ENCODE data around the gene SHISA7. TPM values are rescaled to one million over a fixed set of nuclear protein-coding genes. Genes with fewer than 3 reads are reported as not detected.

SHISA7 gene
- total and polyA plus RNA-seq, 2 of the 4 experiments (the other 2 are of a cell fraction): not detected

- no peak for TF ChIP-seq ELK1 (IDR thresholded peaks at IDR 0.05; ENCODE audit: borderline replicate concordance, low read depth, low read length)
These were observed 24.3 kb upstream of the SHISA7 start (continued) for GRCh38 chr19:55467236-55468053.

GRCh38 chr19:55466241-55466614 lies 23.1 kb upstream of the SHISA7 start:
- Histone ChIP-seq H2BK120ac (ENCODE audit: low read depth, low read length) (no peak overlapping the region), H3K4ac (ENCODE audit: low read depth, low read length) (no peak overlapping the region), H3K27ac (ENCODE audit: insufficient read depth, low read length) (no peak overlapping the region), H2BK15ac (ENCODE audit: low read depth, low read length) (no peak overlapping the region), H3K4me2 (ENCODE audit: low read depth, low read length) (no peak overlapping the region), H3K9me1 (ENCODE audit: insufficient read depth, low read length) (peaks cover 4% of the 10 kb centered on the region; the same call in 1 of the 2 replicates), H4K91ac (ENCODE audit: insufficient read depth, low read depth, low read length) (no peak overlapping the region), H4K20me1 (ENCODE audit: insufficient read depth, low read length) (no peaks in the 10 kb centered on the region), H3K9me3 (ENCODE audit: control insufficient read depth, insufficient read depth, low read length) (no peaks in the 10 kb centered on the region), H3K18ac (ENCODE audit: low read depth, low read length) (no peak overlapping the region), H2AFZ (replicated peaks; ENCODE audit: low read length, poor library complexity) (no peak overlapping the region), H3K23ac (ENCODE audit: low read depth, low read length) (no peak overlapping the region), H2AK5ac (ENCODE audit: low read depth, low read length) (no peak overlapping the region), H3K36me3 (ENCODE audit: control insufficient read depth, insufficient read depth, low read length) (no peaks in the 10 kb centered on the region), H3K56ac (ENCODE audit: extremely low read depth, insufficient read depth, low read length) (no peak overlapping the region), H2BK5ac (ENCODE audit: low read depth, low read length, poor library complexity, severe bottlenecking) (no peak overlapping the region), H3K14ac (replicated peaks; ENCODE audit: low read depth, low read length) (no peak overlapping the region), H3K9ac (ENCODE audit: low read depth, low read length) (no peak overlapping the region), H3K4me1 (ENCODE audit: control insufficient read depth, insufficient read depth, low read length) (peaks cover 8% of the 10 kb centered on the region), H4K8ac (ENCODE audit: low read depth in 2 of 2, low read length in 2 of 2) (no peak overlapping the region), H3K27me3 (ENCODE audit: control insufficient read depth, insufficient read depth, low read length) (no peaks in the 10 kb centered on the region), H2BK20ac (ENCODE audit: low read depth, low read length) (no peak overlapping the region), H3K4me3 (ENCODE audit: insufficient read depth, low read depth, low read length) (no peak overlapping the region), H2AK9ac (replicated peaks; ENCODE audit: low read depth, low read length, poor library complexity) (no peak overlapping the region), H4K5ac (ENCODE audit: low read depth, low read length) (no peak overlapping the region), H3K79me1 (ENCODE audit: low read depth in 1 of 2, low read length in 2 of 2) (peaks cover 5 to 7% of the 10 kb centered on the region in 2 experiments; a peak in 3 of 4 replicates)
- TF ChIP-seq RCOR1 (IDR thresholded peaks at IDR 0.05; ENCODE audit: insufficient replicate concordance, low read length): no peak
- in situ Hi-C loops (cut with MboI; ENCODE audit: low sequenced_read_pairs): no loop called here
- BruUV-seq (replicated peaks): no TSS peak
- WGBS, 2 experiments (ENCODE audit: extremely low coverage in 2 of 2, insufficient read length in 1 of 2): no CpG with 5 or more reads among the region's 4 CpGs
- ChIA-PET POLR2A (ENCODE audit: unreplicated experiment) (no interaction called here), CTCF (interaction anchor here (1.4 to 2.6 kb wide), 2 partner anchors 38 to 133 kb away, joined by 6 to 24 read pairs; partner anchors contain the start of gene FIZ1)
- intact Hi-C loops (cut with micrococcal nuclease): no loop called here
- dilution Hi-C loops (cut with HindIII; ENCODE audit: low sequenced_read_pairs, unreplicated experiment): no loop called here
- no peak for DNase-seq
- ATAC-seq (ENCODE audit: low read depth): no peak

All from IMR-90 (cell line).